ENCODE results near the gene TESK2. TPM values are rescaled to one million over a fixed set of nuclear protein-coding genes. Genes with fewer than 3 reads are reported as not detected.

Gene TESK2
- total RNA-seq, 1 donor from 2014 or later = 4.2 TPM

GRCh38 chr1:45339789-45340558 lies 151.0 kb downstream of the TESK2 start, which contains the start of the genes MUTYH and TOE1:
Gene MUTYH (minus strand): TSS chr1:45340440. CDS start chr1:45334505, 5,935 bp downstream.
Gene TOE1 (plus strand): TSS chr1:45340170. CDS start chr1:45340253, 83 bp downstream.
- DNase-seq (ENCODE audit: low read depth in 2 of 2) = peak; percentile 74 to 95

- no peak for DNase-seq (ENCODE audit: low read depth in 2 of 2)
Measured at GRCh38 chr1:45337630-45338325, 153.2 kb downstream of the TESK2 start.

- no peak for DNase-seq (ENCODE audit: low read depth in 2 of 2)
Measured at GRCh38 chr1:45335855-45336324, 155.1 kb downstream of the TESK2 start.

GRCh38 chr1:45334308-45335245 lies 156.4 kb downstream of the TESK2 start:
- DNase-seq (ENCODE audit: low read depth in 2 of 2) = peak in 1 of 2 donors; percentile 56

- DNase-seq (ENCODE audit: low read depth in 2 of 2) = no peak
Measured at GRCh38 chr1:45332346-45332720, 158.6 kb downstream of the TESK2 start.

- no peak for DNase-seq (ENCODE audit: low read depth in 2 of 2)
Measured at GRCh38 chr1:45331436-45332345, 159.3 kb downstream of the TESK2 start.

GRCh38 chr1:45329445-45329844 lies 161.5 kb downstream of the TESK2 start:
- DNase-seq (ENCODE audit: low read depth in 2 of 2) = no peak

GRCh38 chr1:45328680-45329079 lies 162.3 kb downstream of the TESK2 start:
- no peak for DNase-seq (ENCODE audit: low read depth in 2 of 2)

GRCh38 chr1:45327644-45328515 lies 163.1 kb downstream of the TESK2 start:
- no peak for DNase-seq (ENCODE audit: low read depth in 2 of 2)

GRCh38 chr1:45326627-45327623 lies 164.0 kb downstream of the TESK2 start, which contains the start of gene HPDL:
Gene HPDL (plus strand): TSS chr1:45326895. CDS start chr1:45327149, 254 bp downstream.
- DNase-seq (ENCODE audit: low read depth in 2 of 2) = peak in 1 of 2 donors; percentile 55

GRCh38 chr1:45325851-45326506 lies 165.0 kb downstream of the TESK2 start:
- DNase-seq (ENCODE audit: low read depth in 2 of 2) = no peak

- no peak for DNase-seq (ENCODE audit: low read depth in 2 of 2)
Measured at GRCh38 chr1:45322486-45323040, 168.4 kb downstream of the TESK2 start.

- no peak for DNase-seq (ENCODE audit: low read depth in 2 of 2)
Measured at GRCh38 chr1:45321444-45321843, 169.5 kb downstream of the TESK2 start.

- no peak for DNase-seq (ENCODE audit: low read depth in 2 of 2)
Measured at GRCh38 chr1:45319761-45320160, 171.2 kb downstream of the TESK2 start.

GRCh38 chr1:45317166-45317565 lies 173.8 kb downstream of the TESK2 start:
- no peak for DNase-seq (ENCODE audit: low read depth in 2 of 2)

- no peak for DNase-seq (ENCODE audit: low read depth in 2 of 2)
Measured at GRCh38 chr1:45314266-45314665, 176.7 kb downstream of the TESK2 start.

GRCh38 chr1:45306905-45307304 lies 184.1 kb downstream of the TESK2 start:
- no peak for DNase-seq (ENCODE audit: low read depth in 2 of 2)

All from dermis microvascular lymphatic vessel endothelial cell (primary cell).